ENCODE results near the gene GFM1. TPM values are rescaled to one million over a fixed set of nuclear protein-coding genes. Genes with fewer than 3 reads are reported as not detected.
A peak's percentile ranks its signal among the peaks of the same experiment; 100 is the strongest.

GFM1 gene
- total RNA-seq, 1 donor from 2014 or later: 31.7 TPM

DNA sequence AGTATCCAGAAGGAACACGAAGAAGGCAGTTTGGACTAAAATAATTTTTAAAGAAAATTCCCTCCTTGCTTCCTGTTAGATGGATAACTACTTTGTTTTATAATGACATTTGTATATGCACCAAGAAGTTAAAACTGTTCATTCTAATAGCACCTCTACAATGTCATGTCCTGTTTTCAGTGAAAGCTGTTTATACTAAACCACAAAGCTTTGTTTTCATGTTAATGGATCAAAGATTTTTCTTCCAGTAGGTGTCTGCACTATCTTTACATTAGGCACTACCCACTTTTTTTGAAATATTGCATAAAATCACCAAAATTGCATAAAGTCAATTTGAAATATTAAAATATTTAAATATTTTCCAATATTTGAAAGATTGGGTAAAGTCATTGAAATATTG, 77.8 kb downstream of the GFM1 start:
- no peak for DNase-seq (ENCODE audit: extremely low spot score in 2 of 2)
- Histone ChIP-seq H3K4me3 (no peak overlapping the region), H3K4me1 (peaks cover 60% of the 10 kb centered on the region), H3K27ac (peak overlapping the region; percentile 73), H3K9me3 (no peaks in the 10 kb centered on the region), H3K36me3 (no peaks in the 10 kb centered on the region), H3K27me3 (no peaks in the 10 kb centered on the region)
- TF ChIP-seq, protein P1, sequence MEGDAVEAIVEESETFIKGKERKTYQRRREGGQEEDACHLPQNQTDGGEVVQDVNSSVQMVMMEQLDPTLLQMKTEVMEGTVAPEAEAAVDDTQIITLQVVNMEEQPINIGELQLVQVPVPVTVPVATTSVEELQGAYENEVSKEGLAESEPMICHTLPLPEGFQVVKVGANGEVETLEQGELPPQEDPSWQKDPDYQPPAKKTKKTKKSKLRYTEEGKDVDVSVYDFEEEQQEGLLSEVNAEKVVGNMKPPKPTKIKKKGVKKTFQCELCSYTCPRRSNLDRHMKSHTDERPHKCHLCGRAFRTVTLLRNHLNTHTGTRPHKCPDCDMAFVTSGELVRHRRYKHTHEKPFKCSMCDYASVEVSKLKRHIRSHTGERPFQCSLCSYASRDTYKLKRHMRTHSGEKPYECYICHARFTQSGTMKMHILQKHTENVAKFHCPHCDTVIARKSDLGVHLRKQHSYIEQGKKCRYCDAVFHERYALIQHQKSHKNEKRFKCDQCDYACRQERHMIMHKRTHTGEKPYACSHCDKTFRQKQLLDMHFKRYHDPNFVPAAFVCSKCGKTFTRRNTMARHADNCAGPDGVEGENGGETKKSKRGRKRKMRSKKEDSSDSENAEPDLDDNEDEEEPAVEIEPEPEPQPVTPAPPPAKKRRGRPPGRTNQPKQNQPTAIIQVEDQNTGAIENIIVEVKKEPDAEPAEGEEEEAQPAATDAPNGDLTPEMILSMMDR (IDR thresholded peaks at IDR 0.05): no peak
- TF ChIP-seq POLR2AphosphoS5 (IDR thresholded peaks at IDR 0.05; ENCODE audit: insufficient read depth in 1 of 2, low read depth in 1 of 2) (no peak), POLR2A (IDR thresholded peaks at IDR 0.05) (no peak)
- intact Hi-C loops (cut with DNase I): no loop called here

DNA sequence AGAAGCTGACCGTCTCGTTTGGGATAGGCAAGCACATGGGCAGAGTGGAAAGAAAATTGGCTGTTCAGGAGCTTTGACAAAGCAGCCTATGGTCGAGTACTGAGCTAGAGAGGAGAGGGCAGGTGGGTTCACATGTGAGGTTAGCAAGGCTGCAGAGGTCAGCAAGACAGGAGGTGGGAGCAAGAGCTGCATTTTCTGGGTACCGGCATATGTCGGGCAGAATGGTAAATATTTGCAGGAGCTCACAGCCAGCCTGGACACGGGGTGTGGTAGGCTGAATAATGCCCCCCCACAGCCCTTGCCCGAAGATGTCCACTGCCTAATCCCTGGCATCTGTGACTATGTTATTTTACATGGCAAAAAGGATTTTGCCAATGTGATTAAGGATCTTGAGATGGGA, 79.7 kb downstream of the GFM1 start:
- intact Hi-C loops (cut with DNase I): no loop called here
- no peak for DNase-seq (ENCODE audit: extremely low spot score in 2 of 2)

DNA sequence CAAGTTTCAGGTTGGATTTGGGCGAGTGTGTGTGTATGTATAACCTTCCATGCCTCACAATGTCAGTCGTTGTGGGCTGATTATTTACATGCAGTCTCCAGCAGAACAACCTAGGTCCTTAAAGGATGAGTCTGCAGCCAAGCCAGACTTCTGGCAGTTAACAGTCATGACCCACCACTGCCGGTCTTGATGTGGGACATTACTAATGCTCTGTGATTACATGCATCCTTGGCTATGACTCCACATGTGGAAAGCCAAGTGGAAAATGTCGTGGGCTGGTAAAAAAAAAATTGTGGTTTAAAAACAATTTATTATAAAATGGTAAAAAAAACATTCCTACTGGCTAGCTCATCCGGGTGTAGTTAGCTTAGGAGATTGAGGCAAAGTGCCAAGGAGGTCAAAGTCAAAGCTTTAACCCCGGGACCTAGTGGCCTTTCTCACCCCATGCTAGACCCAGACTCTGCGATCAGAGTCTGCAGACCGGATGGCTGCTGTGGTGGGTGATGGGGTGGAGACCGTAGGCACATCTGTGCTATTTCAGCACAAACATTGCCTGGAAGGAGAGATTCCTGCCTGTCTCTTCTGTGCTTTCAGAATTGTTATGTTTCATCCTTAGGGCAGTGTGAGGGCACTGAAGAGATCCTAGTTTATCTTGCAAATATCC, 81.2 kb downstream of the GFM1 start:
- H3K27me3 ChIP-seq: no peaks in the 10 kb centered on the region
- no peaks in the 10 kb centered on the region for H3K36me3 ChIP-seq
- H3K4me1 ChIP-seq: peaks cover 46% of the 10 kb centered on the region
- intact Hi-C loops (cut with DNase I): no loop called here
- no peak for DNase-seq (ENCODE audit: extremely low spot score in 2 of 2)
- peak overlapping the region; percentile 73 for H3K27ac ChIP-seq
- H3K9me3 ChIP-seq: no peaks in the 10 kb centered on the region
- peak in 1 of 2 donors; percentile 42 for TF ChIP-seq POLR2AphosphoS5 (IDR thresholded peaks at IDR 0.05; ENCODE audit: insufficient read depth in 1 of 2, low read depth in 1 of 2)
- TF ChIP-seq, protein P1 (IDR thresholded peaks at IDR 0.05): no peak
- no peak overlapping the region for H3K4me3 ChIP-seq

More for the DNA sequence above, 79.7 kb downstream of the GFM1 start:
- Histone ChIP-seq H3K36me3 (no peaks in the 10 kb centered on the region), H3K9me3 (no peaks in the 10 kb centered on the region), H3K4me1 (peaks cover 49% of the 10 kb centered on the region), H3K27ac (peak overlapping the region; percentile 73), H3K4me3 (no peak overlapping the region), H3K27me3 (no peaks in the 10 kb centered on the region)
- TF ChIP-seq POLR2AphosphoS5 (IDR thresholded peaks at IDR 0.05; ENCODE audit: insufficient read depth in 1 of 2, low read depth in 1 of 2) (no peak), POLR2A (IDR thresholded peaks at IDR 0.05) (no peak)
- TF ChIP-seq, protein P1 (IDR thresholded peaks at IDR 0.05): no peak

DNA sequence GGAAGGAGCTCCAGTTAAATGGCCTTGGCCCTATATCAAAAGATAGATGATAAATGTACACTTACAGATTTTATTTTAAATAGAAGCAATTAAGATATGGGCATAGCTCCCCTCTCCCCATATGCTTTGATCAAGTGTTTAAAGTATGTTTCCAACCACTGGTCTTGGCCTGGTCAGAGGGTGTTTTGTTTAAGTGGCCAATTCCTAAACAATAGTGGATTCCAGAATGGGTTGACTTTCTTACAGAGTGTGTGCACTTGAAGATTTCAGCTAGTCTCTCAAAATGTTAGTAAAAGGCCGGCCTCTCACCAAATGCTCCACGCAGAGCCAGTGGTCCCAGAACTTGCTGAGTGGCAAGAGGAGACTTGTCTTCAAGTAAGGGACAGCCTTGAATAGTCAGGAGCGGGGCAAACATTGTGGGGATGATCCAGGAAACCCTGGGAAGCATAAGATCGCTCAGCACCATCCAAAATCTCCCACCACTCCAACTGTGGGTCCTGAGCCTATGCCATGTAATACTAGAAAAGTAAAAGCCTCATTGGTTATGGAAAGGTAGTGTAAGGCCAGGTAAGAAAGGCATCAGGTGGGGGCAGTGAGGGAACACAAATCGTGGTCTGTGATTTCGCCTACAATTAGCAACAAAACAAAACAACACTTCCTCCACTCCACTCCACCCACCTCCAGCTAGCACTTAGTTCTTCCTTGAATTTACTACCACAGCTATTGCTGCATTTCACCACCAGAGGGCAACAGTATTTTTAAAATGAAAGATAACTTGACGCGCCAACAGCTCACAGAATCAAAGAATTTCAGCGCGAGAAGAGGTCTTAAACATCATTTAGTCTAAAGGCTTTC, 83.1 kb downstream of the GFM1 start:
- Histone ChIP-seq H3K4me1 (peaks cover 57% of the 10 kb centered on the region), H3K9me3 (no peaks in the 10 kb centered on the region), H3K27me3 (no peaks in the 10 kb centered on the region), H3K36me3 (no peaks in the 10 kb centered on the region), H3K4me3 (peak overlapping the region in 1 of 2 donors; percentile 5), H3K27ac (peak overlapping the region; percentile 48)
- TF ChIP-seq POLR2A (IDR thresholded peaks at IDR 0.05) (no peak), POLR2AphosphoS5 (IDR thresholded peaks at IDR 0.05; ENCODE audit: insufficient read depth in 1 of 2, low read depth in 1 of 2) (peak in 1 of 2 donors; percentile 64)
- TF ChIP-seq, protein P1 (IDR thresholded peaks at IDR 0.05): peak; percentile 70 to 87 (median 86)
- DNase-seq (ENCODE audit: extremely low spot score in 2 of 2): no peak
- intact Hi-C loops (cut with DNase I): loop anchor here (2.0 kb wide), 1 partner anchor 59 kb away; no protein-coding TSS in a partner anchor
